ENCODE measurements around the gene LRTM2.

The LRTM2 gene

DNA sequence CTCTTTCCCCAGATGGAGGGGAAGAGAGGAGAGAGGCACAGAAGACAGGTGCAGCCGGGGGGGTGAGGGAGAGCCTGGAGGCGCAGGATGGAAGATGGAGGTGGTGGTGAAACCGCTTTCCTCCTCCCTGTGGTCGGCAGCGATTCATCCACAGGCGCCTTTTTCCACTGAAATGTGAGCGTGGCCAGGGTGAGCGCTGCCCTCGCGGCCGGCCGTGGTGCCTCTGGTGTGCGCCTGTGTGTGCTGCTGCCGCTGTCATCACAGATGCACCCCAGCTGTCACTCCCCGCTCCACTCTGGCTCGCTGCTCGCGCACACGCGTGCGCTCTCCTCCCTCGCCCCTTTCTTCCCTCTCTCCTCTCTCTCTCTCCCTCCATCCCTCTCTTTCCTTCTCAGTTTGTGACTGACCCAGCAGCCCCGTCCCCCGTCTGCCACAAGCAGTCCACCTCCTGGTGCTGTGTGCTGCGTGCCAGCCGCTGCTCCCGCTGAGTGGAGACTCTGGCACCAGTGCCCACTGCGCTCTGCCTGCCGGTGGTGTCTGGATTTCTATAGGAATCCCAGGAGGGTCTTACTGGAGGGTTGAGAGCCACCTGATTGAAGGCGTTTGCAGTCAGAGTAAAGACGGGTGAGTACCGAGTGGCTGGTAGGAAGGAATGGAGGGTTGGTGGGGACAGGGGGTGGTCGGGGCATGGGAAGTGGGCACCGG lies at the start of gene LRTM2:
LRTM2 (plus strand) TSS at position 375 of the 705 bp plus-strand sequence. CDS start 7,584 bp downstream, outside the sequence.
- Histone ChIP-seq H3K4me3 (ENCODE audit: low read length in 2 of 2) (peak within 1 kb of the TSS in 1 of 2 donors; percentile 8), H3K27ac (ENCODE audit: low read length) (no peak within 1 kb of the TSS), H3K27me3 (ENCODE audit: control insufficient read depth in 1 of 2, insufficient read depth in 2 of 2, low read length in 2 of 2) (peaks cover 26 to 36% of the 10 kb centered on the region in 2 donors), H3K36me3 (ENCODE audit: control insufficient read depth in 2 of 2, insufficient read depth in 2 of 2, low read length in 2 of 2) (no peaks in the 10 kb centered on the region), H3K9ac (ENCODE audit: low read length in 2 of 2) (no peak within 1 kb of the TSS), H3K4me1 (ENCODE audit: control insufficient read depth, insufficient read depth, low read length) (peaks cover 3% of the 10 kb centered on the region), H3K9me3 (ENCODE audit: control insufficient read depth in 2 of 2, low read length in 2 of 2) (no peaks in the 10 kb centered on the region)

DNA sequence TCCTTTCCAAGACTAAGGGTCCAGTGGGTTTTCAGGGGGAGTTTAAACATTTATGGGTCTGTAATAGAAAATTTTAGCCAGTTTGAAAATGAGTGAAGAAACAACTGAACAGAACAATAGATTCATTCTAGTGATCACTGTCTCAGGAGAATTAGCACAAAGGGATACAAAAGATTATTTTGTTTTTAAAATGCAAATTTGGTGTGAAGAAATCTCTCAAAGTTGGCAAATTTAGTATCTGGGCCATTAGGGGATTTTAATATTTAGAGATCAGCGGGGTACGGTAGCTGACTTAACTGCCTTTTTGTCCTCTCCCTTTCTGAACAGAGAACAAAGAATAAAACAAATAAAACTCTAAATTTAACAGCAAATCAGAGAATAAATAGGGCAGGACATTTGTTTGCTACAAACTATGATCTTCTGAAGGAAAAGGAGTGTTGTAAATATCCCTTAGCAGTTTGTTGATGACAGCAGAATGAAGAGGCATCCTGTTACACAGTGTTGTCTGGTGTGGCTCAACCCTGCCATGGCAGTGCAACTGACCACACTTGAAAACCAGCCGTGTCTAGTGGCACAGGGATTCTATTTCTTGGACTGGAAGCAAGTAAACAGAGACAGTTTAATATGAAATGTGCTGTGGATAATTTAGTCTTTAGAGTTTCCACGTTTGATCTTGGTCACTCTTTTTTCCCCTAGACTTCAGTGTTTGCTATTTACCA lies 46.3 kb upstream of the LRTM2 start:
- no peaks in the 10 kb centered on the region for H3K27me3 ChIP-seq (ENCODE audit: control insufficient read depth in 1 of 2, insufficient read depth in 2 of 2, low read length in 2 of 2)
- H3K27ac ChIP-seq (ENCODE audit: low read length) = no peak overlapping the region
- H3K4me3 ChIP-seq (ENCODE audit: low read length in 2 of 2) = no peak overlapping the region
- H3K4me1 ChIP-seq (ENCODE audit: control insufficient read depth, insufficient read depth, low read length) = no peaks in the 10 kb centered on the region
- no peak overlapping the region for H3K9ac ChIP-seq (ENCODE audit: low read length in 2 of 2)
- peaks cover 3 to 7% of the 10 kb centered on the region in 2 donors for H3K36me3 ChIP-seq (ENCODE audit: control insufficient read depth in 2 of 2, insufficient read depth in 2 of 2, low read length in 2 of 2)
- H3K9me3 ChIP-seq (ENCODE audit: control insufficient read depth in 2 of 2, low read length in 2 of 2) = no peaks in the 10 kb centered on the region

DNA sequence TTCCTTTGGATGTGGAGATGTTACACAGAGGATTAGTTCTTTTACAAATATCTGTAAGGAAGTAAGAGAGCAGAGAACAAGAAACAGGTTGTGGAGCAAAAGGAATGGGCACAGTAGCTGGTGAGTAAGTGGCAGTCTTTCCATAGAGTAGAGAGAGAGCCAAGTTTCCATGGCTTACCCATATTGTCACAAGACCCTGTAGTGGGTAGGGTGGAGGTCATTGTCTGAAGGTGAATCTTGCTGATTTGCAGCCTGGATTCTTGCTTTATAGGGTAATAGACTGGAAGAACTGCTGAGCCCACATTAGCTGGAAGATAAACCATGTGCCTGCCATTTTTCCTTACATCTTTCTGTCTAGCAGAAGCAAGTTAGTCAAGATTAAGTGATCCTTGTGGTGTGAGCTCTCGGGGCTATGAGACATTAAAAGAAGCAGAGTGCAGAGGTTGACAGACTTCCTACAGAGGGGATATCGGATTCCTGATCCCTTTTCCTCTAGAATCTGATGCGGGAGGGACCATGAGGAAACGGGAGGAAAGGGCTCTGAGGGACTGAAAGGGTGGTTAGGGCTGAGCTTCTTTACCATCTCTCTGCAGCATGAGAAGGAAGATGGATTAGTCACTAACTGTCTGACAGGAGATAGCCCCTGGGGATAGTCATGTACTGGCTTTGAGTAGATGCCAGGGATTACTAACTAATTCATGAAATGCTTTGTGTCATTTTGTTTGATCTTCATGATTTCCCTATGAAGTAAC lies 44.0 kb upstream of the LRTM2 start:
- Histone ChIP-seq H3K9me3 (ENCODE audit: control insufficient read depth in 2 of 2, low read length in 2 of 2) (no peaks in the 10 kb centered on the region), H3K36me3 (ENCODE audit: control insufficient read depth in 2 of 2, insufficient read depth in 2 of 2, low read length in 2 of 2) (peaks cover 3 to 11% of the 10 kb centered on the region in 2 donors), H3K27me3 (ENCODE audit: control insufficient read depth in 1 of 2, insufficient read depth in 2 of 2, low read length in 2 of 2) (no peaks in the 10 kb centered on the region), H3K4me1 (ENCODE audit: control insufficient read depth, insufficient read depth, low read length) (no peaks in the 10 kb centered on the region), H3K27ac (ENCODE audit: low read length) (no peak overlapping the region), H3K9ac (ENCODE audit: low read length in 2 of 2) (no peak overlapping the region), H3K4me3 (ENCODE audit: low read length in 2 of 2) (no peak overlapping the region)

DNA sequence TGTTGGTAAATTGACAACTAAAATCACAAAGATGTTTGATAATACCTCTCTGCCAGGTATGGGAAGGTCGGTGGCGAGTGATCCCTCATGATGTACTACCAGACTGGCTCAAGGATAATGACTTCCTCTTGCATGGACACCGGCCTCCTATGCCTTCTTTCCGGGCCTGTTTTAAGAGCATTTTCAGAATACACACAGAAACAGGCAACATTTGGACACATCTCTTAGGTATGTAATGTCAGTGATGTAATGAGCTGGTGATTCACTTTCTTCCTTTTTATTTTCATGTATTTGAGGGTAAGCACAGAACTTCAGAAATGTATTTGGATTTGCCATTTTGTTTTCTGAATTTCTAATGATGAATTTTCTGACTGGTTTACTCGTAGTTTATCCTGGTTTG lies 42.6 kb upstream of the LRTM2 start:
- Histone ChIP-seq H3K4me3 (ENCODE audit: low read length in 2 of 2) (no peak overlapping the region), H3K36me3 (ENCODE audit: control insufficient read depth in 2 of 2, insufficient read depth in 2 of 2, low read length in 2 of 2) (peaks cover 3 to 11% of the 10 kb centered on the region in 2 donors), H3K9ac (ENCODE audit: low read length in 2 of 2) (no peak overlapping the region), H3K9me3 (ENCODE audit: control insufficient read depth in 2 of 2, low read length in 2 of 2) (no peaks in the 10 kb centered on the region), H3K27ac (ENCODE audit: low read length) (no peak overlapping the region), H3K27me3 (ENCODE audit: control insufficient read depth in 1 of 2, insufficient read depth in 2 of 2, low read length in 2 of 2) (no peaks in the 10 kb centered on the region), H3K4me1 (ENCODE audit: control insufficient read depth, insufficient read depth, low read length) (no peaks in the 10 kb centered on the region)

DNA sequence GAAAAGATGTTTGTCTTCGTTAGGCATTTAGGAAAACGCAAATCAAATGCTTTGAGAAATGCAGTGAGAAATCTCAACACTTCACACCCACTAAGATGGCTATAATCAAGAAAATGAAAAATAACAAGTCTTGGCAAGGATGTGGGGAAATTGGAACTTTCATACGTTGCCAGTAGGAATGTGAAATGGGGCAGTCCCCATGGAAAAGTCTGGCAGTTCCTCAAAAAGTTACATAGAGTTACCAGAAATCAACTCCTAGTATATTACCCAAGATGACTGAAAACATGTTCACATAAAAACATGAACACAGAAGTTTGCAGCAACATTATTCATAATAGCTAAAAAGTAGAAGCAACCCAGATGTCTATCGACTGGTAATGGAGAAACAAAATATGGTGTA lies 41.5 kb upstream of the LRTM2 start:
- no peaks in the 10 kb centered on the region for H3K4me1 ChIP-seq (ENCODE audit: control insufficient read depth, insufficient read depth, low read length)
- no peak overlapping the region for H3K27ac ChIP-seq (ENCODE audit: low read length)
- H3K4me3 ChIP-seq (ENCODE audit: low read length in 2 of 2) = no peak overlapping the region
- H3K27me3 ChIP-seq (ENCODE audit: control insufficient read depth in 1 of 2, insufficient read depth in 2 of 2, low read length in 2 of 2) = no peaks in the 10 kb centered on the region
- peaks cover under 1 to 10% of the 10 kb centered on the region in 2 donors for H3K36me3 ChIP-seq (ENCODE audit: control insufficient read depth in 2 of 2, insufficient read depth in 2 of 2, low read length in 2 of 2)
- H3K9ac ChIP-seq (ENCODE audit: low read length in 2 of 2) = no peak overlapping the region
- no peaks in the 10 kb centered on the region for H3K9me3 ChIP-seq (ENCODE audit: control insufficient read depth in 2 of 2, low read length in 2 of 2)

DNA sequence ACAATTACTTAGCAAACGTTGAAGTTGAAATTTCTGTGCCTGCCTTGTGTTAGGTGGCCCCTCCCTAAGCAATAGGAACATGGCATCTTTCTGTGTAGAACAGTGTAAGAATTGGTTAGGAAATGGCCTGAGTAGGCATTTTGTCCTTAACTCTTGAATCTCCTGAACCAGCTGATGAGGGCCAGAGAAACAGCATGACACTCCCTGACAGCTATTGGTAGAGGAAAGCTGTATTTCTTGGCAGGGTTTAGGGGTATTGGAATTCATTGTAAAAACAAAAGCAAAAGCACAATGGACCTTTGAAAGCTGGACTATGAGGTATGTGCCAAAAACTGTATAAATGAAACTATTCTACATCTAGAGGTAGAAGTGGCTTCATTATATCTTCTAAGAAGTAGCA lies 40.6 kb upstream of the LRTM2 start:
- H3K27ac ChIP-seq (ENCODE audit: low read length) = no peak overlapping the region
- no peak overlapping the region for H3K4me3 ChIP-seq (ENCODE audit: low read length in 2 of 2)
- H3K4me1 ChIP-seq (ENCODE audit: control insufficient read depth, insufficient read depth, low read length) = no peaks in the 10 kb centered on the region
- H3K27me3 ChIP-seq (ENCODE audit: control insufficient read depth in 1 of 2, insufficient read depth in 2 of 2, low read length in 2 of 2) = no peaks in the 10 kb centered on the region
- H3K9me3 ChIP-seq (ENCODE audit: control insufficient read depth in 2 of 2, low read length in 2 of 2) = no peaks in the 10 kb centered on the region
- peaks cover 2 to 9% of the 10 kb centered on the region in 2 donors for H3K36me3 ChIP-seq (ENCODE audit: control insufficient read depth in 2 of 2, insufficient read depth in 2 of 2, low read length in 2 of 2)
- H3K9ac ChIP-seq (ENCODE audit: low read length in 2 of 2) = no peak overlapping the region

DNA sequence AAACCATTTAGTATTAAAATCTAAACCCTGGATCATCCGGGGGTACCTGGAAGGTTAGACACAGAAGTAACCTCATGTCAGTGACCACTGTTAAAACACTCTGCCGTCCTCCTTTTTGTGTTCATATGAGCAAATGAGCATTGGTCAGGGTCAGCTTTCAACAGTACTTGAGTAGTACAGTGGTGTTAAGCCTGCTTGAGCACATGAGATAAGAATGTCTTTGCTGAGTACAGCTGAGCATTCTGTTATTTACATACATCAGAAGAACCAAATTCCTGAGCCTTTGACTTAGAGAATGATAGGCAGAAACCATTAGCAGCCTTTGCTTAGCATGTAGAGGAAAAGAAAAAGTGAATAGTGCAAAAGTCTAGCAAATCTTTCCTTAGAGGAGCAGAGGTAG lies 38.6 kb upstream of the LRTM2 start:
- no peaks in the 10 kb centered on the region for H3K27me3 ChIP-seq (ENCODE audit: control insufficient read depth in 1 of 2, insufficient read depth in 2 of 2, low read length in 2 of 2)
- H3K4me1 ChIP-seq (ENCODE audit: control insufficient read depth, insufficient read depth, low read length) = no peaks in the 10 kb centered on the region
- no peak overlapping the region for H3K4me3 ChIP-seq (ENCODE audit: low read length in 2 of 2)
- peaks cover 11 to 26% of the 10 kb centered on the region in 2 donors for H3K36me3 ChIP-seq (ENCODE audit: control insufficient read depth in 2 of 2, insufficient read depth in 2 of 2, low read length in 2 of 2)
- no peak overlapping the region for H3K27ac ChIP-seq (ENCODE audit: low read length)
- H3K9ac ChIP-seq (ENCODE audit: low read length in 2 of 2) = no peak overlapping the region
- no peaks in the 10 kb centered on the region for H3K9me3 ChIP-seq (ENCODE audit: control insufficient read depth in 2 of 2, low read length in 2 of 2)

DNA sequence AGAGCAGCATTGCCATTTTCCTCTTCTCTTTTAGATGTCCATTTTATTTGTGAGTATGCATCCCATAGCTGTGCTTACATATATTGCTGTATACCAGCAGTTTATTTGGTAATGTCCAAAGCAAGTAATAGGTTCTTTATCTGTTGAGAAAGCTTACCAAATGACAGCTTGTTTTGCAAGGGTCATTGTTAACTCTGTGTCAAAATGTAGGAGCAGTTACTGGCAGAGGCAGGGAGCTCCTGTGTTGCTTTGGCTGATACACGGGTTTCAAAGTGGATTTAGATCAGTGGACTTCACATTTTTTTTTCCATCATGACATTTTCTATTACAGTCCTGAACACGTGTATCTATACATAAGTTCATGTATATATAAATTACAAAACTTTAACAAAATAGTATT lies 38.1 kb upstream of the LRTM2 start:
- Histone ChIP-seq H3K27me3 (ENCODE audit: control insufficient read depth in 1 of 2, insufficient read depth in 2 of 2, low read length in 2 of 2) (no peaks in the 10 kb centered on the region), H3K36me3 (ENCODE audit: control insufficient read depth in 2 of 2, insufficient read depth in 2 of 2, low read length in 2 of 2) (peaks cover 14 to 30% of the 10 kb centered on the region in 2 donors), H3K4me3 (ENCODE audit: low read length in 2 of 2) (no peak overlapping the region), H3K9ac (ENCODE audit: low read length in 2 of 2) (no peak overlapping the region), H3K9me3 (ENCODE audit: control insufficient read depth in 2 of 2, low read length in 2 of 2) (no peaks in the 10 kb centered on the region), H3K27ac (ENCODE audit: low read length) (no peak overlapping the region), H3K4me1 (ENCODE audit: control insufficient read depth, insufficient read depth, low read length) (no peaks in the 10 kb centered on the region)

DNA sequence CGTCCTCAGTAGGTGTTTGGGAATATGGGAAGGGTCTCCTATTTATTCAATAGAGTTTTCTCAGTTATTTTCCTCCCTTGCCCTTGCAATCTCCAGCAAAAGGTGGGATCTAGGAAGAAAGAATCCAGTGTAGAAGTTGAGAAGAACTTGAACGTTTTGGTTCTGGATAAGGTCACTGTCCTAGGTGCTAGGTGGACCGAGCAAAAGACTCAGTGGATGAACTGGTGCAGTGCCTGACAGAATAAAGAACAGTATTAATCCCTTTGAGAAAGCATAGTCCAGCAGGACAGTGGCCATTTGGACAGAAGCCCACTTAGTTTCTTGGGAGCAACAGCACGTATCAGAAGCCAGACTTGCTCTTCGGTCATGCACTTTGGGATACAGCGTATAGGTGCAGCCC lies 32.7 kb upstream of the LRTM2 start:
- H3K36me3 ChIP-seq (ENCODE audit: control insufficient read depth in 2 of 2, insufficient read depth in 2 of 2, low read length in 2 of 2) = peaks cover 17 to 29% of the 10 kb centered on the region in 2 donors
- no peak overlapping the region for H3K27ac ChIP-seq (ENCODE audit: low read length)
- H3K4me3 ChIP-seq (ENCODE audit: low read length in 2 of 2) = no peak overlapping the region
- H3K27me3 ChIP-seq (ENCODE audit: control insufficient read depth in 1 of 2, insufficient read depth in 2 of 2, low read length in 2 of 2) = no peaks in the 10 kb centered on the region
- no peak overlapping the region for H3K9ac ChIP-seq (ENCODE audit: low read length in 2 of 2)
- no peaks in the 10 kb centered on the region for H3K9me3 ChIP-seq (ENCODE audit: control insufficient read depth in 2 of 2, low read length in 2 of 2)
- H3K4me1 ChIP-seq (ENCODE audit: control insufficient read depth, insufficient read depth, low read length) = peaks cover 5% of the 10 kb centered on the region

DNA sequence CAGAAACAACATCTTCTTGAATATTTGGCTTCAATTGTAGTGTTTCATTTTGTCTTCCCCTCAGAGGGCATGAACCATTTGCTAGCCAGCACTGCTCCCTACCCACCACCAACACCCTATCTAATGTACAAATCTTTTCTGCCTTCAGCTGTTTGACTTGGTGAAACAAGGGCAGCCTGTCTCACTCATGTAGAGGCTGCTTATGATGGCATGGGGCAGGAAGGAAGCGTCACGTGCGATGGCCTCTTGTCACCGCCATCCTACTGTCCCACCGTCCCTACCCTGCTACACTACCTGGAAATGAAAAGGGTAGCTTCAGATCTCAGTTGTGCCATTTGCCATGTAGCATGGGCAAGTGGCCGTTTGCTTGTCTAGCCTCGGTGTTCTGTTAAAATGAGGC lies 29.9 kb upstream of the LRTM2 start:
- Histone ChIP-seq H3K36me3 (ENCODE audit: control insufficient read depth in 2 of 2, insufficient read depth in 2 of 2, low read length in 2 of 2) (peaks cover 12 to 19% of the 10 kb centered on the region in 2 donors), H3K27me3 (ENCODE audit: control insufficient read depth in 1 of 2, insufficient read depth in 2 of 2, low read length in 2 of 2) (no peaks in the 10 kb centered on the region), H3K9ac (ENCODE audit: low read length in 2 of 2) (no peak overlapping the region), H3K27ac (ENCODE audit: low read length) (no peak overlapping the region), H3K4me1 (ENCODE audit: control insufficient read depth, insufficient read depth, low read length) (peaks cover 10% of the 10 kb centered on the region), H3K4me3 (ENCODE audit: low read length in 2 of 2) (no peak overlapping the region), H3K9me3 (ENCODE audit: control insufficient read depth in 2 of 2, low read length in 2 of 2) (no peaks in the 10 kb centered on the region)

Measured in stomach smooth muscle (tissue), 2 donors.